GM18526 (cell line): ENCODE measurements around the gene PNPLA1.

Source experiments
- POLR2A ChIP-seq: IDR thresholded peaks from 3 replicates; pipeline ENCODE4 v1.6.1; 2011; ENCODE audit not compliant: insufficient read length; ENCODE audit errors: extremely low read depth

Gene PNPLA1

GRCh38 chr6:36242161-36242560 is 27.7 kb upstream of the PNPLA1 start:
- no peak for TF ChIP-seq POLR2A

- no peak for TF ChIP-seq POLR2A
These were observed 27.2 kb upstream of the PNPLA1 start for GRCh38 chr6:36242626-36243025.

GRCh38 chr6:36243562-36244212 is 26.2 kb upstream of the PNPLA1 start:
- TF ChIP-seq POLR2A = no peak

- TF ChIP-seq POLR2A = no peak
These were observed 25.1 kb upstream of the PNPLA1 start for GRCh38 chr6:36244641-36245280.

GRCh38 chr6:36245572-36246061 is 24.2 kb upstream of the PNPLA1 start:
- no peak for TF ChIP-seq POLR2A

- no peak for TF ChIP-seq POLR2A
These were observed 23.2 kb upstream of the PNPLA1 start for GRCh38 chr6:36246506-36247268.

- no peak for TF ChIP-seq POLR2A
These were observed 22.2 kb upstream of the PNPLA1 start for GRCh38 chr6:36247693-36248092.

- TF ChIP-seq POLR2A = no peak
These were observed 20.9 kb upstream of the PNPLA1 start for GRCh38 chr6:36248980-36249379.

- TF ChIP-seq POLR2A = no peak
These were observed 20.3 kb upstream of the PNPLA1 start for GRCh38 chr6:36249536-36249935.

- no peak for TF ChIP-seq POLR2A
These were observed 17.9 kb upstream of the PNPLA1 start for GRCh38 chr6:36252005-36252404.

- no peak for TF ChIP-seq POLR2A
These were observed 6.4 kb upstream of the PNPLA1 start for GRCh38 chr6:36263390-36264000.

- TF ChIP-seq POLR2A = no peak
These were observed 4.1 kb upstream of the PNPLA1 start for GRCh38 chr6:36265744-36266143.

GRCh38 chr6:36266913-36267644 is 2.8 kb upstream of the PNPLA1 start:
- TF ChIP-seq POLR2A = no peak

- no peak for TF ChIP-seq POLR2A
These were observed 2.0 kb upstream of the PNPLA1 start for GRCh38 chr6:36267731-36268477.

- no peak for TF ChIP-seq POLR2A
These were observed 1.2 kb upstream of the PNPLA1 start for GRCh38 chr6:36268478-36269275.
